GM21423 (cell line): ENCODE data around the gene CACNA2D4.

ENCODE experiments used
- ATAC-seq: cut with Tn5 transposase; IDR thresholded peaks from one replicate; pipeline ENCODE4 v1.9.1; 2021; ENCODE audit warnings: mild to moderate bottlenecking, moderate library complexity; ENCODE audit not compliant: unreplicated experiment

CACNA2D4 gene

DNA sequence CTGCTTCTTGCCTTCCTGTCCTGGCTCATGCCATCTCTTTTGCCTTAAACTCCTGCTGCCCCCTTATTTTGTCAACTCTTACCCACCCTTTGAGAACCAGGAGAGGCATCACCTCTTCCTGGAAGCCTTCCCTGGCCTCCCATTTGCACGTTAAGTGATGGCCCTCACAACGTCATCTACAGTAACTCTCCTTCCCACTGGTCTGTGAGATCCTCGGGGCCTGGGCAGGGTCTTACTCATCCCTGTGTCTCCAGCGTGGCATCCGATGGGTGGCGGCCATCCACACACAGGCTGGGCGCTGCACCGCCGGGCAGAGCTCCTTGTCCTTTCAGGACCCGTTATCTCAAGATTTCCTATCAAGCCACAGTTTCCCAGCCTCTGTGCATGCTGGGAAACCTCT lies 16.8 kb upstream of the CACNA2D4 start:
- ATAC-seq: no peak

DNA sequence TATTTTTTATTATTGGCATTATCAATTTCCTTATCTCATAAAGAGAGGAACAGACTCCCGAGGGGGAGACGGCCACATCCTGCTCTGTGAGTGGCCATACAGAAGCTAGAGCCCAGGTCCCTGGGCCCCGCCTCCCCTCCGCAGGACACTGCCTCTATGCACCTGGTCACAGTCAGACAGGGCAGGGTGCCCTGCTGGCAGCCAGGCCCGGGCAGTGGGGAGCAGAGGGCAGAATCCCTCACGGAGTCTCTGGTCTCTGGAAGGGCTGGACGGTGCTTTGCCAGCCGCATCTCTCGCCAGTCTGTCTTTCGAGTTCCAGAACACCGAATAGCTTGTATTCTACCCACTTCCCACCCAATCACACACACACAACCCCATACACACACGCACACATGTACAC lies 16.4 kb upstream of the CACNA2D4 start:
- no peak for ATAC-seq

GRCh38 chr12:1934068-1934467 lies 15.6 kb upstream of the CACNA2D4 start:
- ATAC-seq: no peak

DNA sequence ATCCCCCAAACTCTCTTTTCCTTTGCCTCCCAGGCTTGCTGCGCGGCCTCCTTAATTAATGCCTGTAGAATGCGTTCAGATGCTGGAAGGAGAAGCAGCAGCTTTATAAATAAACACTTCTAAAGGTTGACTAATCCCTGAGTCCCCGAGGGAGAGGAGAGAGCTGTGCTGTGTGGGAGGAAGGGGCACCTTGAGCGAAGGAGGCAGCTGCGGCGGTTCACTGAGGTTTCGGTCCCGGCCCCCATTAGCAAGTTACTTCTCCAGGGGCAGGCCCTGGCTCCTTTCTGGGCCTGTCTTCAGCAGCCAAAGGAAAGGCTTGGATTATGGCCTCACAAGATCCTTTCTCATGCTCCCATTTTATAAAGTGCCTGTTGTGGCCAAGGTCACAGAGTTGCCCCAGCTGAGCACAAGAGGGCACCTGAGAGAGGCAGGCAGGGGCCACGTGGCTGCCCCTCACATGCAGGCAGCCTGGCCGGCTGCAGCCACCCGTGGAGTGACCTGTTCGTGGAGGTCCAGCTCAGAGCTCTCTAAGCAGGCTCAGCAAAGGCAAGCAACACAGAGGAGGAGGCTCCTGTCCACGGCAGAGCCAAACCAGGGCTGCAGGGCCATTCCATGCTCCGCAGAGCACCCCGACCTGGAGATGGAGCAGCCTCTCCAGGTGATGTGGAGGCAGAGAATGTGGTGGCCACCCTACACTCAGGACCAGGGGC lies 15.0 kb upstream of the CACNA2D4 start:
- ATAC-seq: peak; percentile 49

DNA sequence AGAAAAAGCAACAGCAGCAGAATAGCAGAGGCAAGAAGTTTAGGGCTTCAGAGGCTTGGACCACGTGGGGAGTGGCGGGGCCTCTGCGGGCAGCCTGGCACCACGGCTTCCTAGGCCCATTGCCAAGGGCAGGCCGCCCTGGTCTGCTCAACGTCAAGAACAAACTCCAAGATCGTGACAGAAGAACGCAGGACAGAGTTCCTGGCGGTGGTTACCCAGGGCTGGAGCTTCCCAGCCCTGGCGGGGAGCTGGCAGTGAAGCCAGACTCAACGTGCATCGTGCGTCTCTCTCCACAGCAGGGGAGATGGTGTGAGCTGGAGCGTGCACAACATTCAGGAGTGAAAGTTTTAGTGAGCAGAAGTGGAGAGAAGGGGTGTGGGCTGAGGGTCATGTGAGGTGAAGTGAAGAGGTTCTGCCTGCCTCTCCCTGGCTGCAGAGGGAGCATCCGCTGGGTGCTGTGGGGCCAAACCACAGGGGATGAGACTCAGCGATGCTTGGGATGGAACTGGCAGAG lies 13.9 kb upstream of the CACNA2D4 start:
- ATAC-seq: no peak

DNA sequence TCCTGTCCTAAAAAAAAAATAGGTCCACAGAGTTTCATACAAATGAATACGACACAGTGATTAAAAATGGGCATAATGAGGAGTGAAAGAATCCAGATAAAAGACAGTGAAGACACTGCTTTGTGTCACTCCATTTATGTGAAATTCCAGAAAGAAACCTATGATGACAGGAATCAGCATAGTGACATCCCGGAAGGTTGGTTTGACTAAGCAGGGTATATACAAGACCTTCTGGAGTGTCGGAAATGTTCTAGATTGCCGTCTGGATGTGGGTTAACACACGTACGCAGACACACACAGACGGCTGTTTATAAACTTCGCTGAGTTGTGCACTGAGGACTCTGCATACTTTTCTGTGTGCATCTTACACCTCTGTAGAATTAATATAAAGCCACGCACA lies 13.2 kb upstream of the CACNA2D4 start:
- no peak for ATAC-seq

- no peak for ATAC-seq
These were observed 12.5 kb upstream of the CACNA2D4 start for GRCh38 chr12:1930803-1931597.

GRCh38 chr12:1929985-1930802 lies 11.7 kb upstream of the CACNA2D4 start:
- ATAC-seq: no peak

DNA sequence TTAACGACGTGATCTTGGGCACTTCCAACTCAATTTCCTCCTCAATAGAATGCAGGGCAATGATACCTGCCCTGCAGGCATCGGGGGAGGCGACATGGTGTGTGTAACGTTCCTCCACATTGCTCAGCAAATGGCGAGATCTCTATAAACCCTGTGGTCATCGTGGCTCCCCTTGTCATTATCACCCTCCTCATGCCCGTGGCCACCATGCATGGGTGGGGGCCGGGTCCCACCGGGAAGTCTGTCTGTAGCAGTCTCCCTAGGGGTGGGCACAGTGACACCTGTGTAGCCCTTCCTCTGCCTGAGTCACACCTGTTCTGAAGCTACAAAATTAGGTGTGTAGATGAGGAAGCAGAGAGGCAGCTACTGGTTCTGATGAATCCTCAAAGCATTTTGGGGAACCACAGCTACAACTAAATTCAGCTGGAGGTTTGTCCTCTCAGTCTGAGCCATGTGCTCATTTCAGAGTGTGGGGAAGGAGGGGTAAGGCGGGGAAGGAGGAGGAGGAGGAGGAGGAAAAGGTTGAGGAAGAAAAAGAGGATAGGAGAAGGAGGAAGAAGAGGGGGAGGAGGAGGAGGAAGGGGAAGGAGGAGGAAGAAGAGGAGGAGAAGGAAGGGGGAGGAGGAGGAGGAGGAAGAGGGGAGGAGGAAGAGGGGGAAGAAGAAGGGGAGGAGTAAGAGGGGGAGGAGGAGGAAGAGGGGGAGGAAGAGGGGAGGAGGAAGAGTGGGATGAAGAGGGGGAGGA lies 11.0 kb upstream of the CACNA2D4 start:
- ATAC-seq: no peak

GRCh38 chr12:1928439-1929121 lies 10.1 kb upstream of the CACNA2D4 start:
- no peak for ATAC-seq

GRCh38 chr12:1927751-1928351 lies 9.4 kb upstream of the CACNA2D4 start:
- no peak for ATAC-seq

DNA sequence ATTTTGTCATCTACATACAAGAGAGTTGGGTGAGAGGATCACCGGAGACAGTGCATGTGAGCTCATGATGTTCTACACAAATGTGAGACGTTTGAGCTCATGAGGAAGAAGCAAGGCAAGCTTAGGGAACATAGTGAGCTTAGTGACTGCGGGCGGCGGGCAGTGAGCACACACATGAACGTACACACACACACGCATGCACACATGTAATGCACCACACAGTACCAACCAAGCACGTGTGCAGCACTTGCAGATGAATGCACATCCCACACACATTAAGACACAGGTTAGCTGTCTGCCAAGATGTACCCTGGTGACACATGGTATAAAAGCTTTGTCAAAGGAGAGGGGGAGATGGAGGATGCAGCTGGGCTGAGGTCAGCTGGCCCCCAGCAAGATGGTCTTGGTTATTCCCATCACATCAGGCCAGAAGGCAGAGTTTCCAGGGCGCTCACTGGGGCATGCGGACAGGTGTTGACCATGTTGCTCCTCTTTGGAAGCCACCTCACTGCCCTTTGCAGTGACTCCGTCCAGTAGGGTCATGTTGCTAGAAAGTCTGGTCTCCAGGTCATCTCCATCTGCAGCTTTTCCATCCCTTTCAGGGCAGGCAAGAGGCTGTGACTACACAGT lies 8.7 kb upstream of the CACNA2D4 start:
- ATAC-seq: no peak

DNA sequence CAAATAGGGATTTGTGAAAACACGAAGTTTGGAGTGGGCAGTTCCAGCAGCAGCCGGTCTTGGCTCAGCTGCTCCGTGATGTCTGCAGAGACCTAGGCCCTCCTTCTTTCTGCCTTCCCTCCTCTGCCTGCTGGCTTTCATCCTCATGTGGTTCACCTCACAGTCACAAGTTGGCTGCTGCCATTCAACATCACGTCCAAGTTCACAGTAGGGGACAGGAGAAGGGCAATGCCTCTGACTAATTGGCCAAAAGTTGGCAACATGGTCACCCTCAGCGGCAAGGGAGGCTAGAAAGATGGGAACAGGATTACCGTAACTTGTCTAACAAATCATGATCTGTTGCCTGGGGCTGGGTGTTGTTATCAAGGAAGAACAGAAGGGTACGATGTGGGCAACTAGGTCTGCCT lies 7.8 kb upstream of the CACNA2D4 start:
- ATAC-seq: no peak

DNA sequence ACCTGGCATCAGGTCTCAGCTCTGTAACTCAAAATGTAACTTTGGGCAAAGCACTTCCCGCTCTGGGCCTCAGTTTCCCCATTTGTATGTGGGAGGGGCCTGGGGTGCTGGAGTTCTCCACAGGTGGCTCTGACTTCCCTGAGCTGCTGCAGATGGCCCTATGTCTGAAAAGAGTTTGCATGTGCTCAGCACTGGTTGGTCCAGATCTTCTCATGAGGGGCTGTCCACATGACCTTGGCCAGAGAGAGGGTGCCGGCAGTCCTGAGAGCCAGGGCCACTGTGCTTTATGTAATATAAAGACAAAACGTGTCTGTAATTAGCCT lies 7.2 kb upstream of the CACNA2D4 start:
- no peak for ATAC-seq

GRCh38 chr12:1924996-1925683 lies 6.7 kb upstream of the CACNA2D4 start:
- no peak for ATAC-seq

DNA sequence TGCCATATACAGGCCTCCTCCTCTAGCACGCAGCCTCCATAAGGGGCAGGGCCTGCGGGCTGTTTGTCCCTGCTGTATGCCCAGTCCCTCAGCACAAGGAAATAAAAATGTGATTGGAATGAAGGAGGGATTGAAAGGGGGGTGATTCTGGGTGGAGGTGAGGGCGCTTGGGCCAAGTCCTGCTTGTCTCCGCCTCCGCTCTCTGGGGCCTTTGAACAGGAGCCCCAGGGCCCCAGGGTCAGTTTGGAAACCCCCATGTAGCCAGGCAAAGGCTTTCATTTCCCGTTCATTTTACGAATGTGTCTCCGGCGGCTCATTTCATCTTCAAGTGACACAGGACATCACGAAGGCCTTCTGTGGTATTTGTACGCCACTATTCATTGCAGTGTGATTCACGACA lies 4.5 kb upstream of the CACNA2D4 start:
- no peak for ATAC-seq

DNA sequence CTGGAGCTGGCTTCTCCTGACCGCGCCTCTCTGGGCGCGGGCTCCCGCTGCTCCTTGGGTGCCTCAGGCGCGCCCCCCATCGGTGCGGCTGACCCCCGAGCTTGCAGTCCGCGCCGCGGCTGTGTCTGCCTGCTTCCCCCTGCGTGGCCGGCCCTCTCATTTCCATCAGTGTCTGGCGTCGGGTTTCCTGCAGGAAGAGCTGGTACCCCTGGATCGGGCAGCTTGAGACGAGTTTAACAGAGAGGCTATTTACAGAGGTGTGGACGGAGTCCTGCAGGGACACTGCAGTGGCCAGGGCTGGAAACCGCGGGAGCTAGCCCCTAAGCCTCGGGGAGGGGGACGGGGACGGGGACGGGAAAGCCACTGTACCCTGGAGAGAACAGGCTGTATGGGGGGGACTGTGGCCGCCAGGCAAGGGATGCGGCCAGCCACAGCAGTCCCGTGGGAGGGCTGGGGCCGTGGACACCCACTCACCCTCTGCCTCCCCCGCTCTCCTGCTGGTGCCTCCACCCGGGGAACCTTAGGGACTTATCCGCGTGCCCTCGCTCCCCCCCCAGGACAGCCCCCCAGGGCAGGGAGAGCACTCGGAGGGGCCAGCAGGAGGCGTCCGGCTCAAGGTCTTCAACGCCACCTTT lies 3.7 kb upstream of the CACNA2D4 start:
- ATAC-seq: no peak

DNA sequence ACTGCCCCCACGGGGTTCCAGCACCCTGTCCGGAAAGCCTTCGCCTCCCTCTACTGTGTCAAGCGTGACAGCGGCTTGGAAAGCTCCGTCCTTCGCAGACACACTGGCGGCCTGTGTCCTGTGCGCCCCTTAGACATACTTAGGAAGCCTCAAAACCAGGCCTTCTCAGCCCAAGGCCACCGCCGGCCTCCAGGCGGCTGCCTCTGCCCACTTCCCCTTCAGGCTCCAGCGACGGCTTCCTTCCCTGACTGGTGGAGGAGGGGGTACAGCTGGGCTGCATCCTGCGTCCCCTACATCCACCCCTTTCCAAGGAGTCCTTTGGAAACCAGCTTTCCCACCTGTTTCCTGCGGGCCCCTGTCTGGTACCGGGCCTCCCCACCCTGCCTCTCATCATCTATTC lies 2.5 kb upstream of the CACNA2D4 start:
- ATAC-seq: no peak
